HG03439 (cell line): ENCODE results near the gene PIEZO2.

Experiments
- ATAC-seq: cut with Tn5 transposase; IDR thresholded peaks from one replicate; pipeline ENCODE4 v1.9.1; 2021; ENCODE audit warnings: mild to moderate bottlenecking, moderate library complexity; ENCODE audit not compliant: unreplicated experiment

The PIEZO2 gene

GRCh38 chr18:11071300-11071699 is 78.1 kb downstream of the PIEZO2 start:
- no peak for ATAC-seq

- ATAC-seq = no peak
These were observed 78.8 kb downstream of the PIEZO2 start for GRCh38 chr18:11070593-11070992.

- ATAC-seq = no peak
These were observed 83.3 kb downstream of the PIEZO2 start for GRCh38 chr18:11066038-11066437.

- ATAC-seq = no peak
These were observed 84.5 kb downstream of the PIEZO2 start for GRCh38 chr18:11064727-11065460.

GRCh38 chr18:11064106-11064505 is 85.3 kb downstream of the PIEZO2 start:
- ATAC-seq = no peak

- ATAC-seq = no peak
These were observed 93.6 kb downstream of the PIEZO2 start for GRCh38 chr18:11055721-11056120.

- ATAC-seq = no peak
These were observed 94.9 kb downstream of the PIEZO2 start for GRCh38 chr18:11054497-11054896.

- no peak for ATAC-seq
These were observed 96.1 kb downstream of the PIEZO2 start for GRCh38 chr18:11053293-11053692.

GRCh38 chr18:11052800-11053199 is 96.6 kb downstream of the PIEZO2 start:
- ATAC-seq = no peak

- no peak for ATAC-seq
These were observed 97.9 kb downstream of the PIEZO2 start for GRCh38 chr18:11051462-11051861.

GRCh38 chr18:11050966-11051365 is 98.4 kb downstream of the PIEZO2 start:
- ATAC-seq = no peak

- ATAC-seq = no peak
These were observed 101.6 kb downstream of the PIEZO2 start for GRCh38 chr18:11047817-11048216.

- no peak for ATAC-seq
These were observed 102.2 kb downstream of the PIEZO2 start for GRCh38 chr18:11047156-11047555.

GRCh38 chr18:11046140-11046539 is 103.2 kb downstream of the PIEZO2 start:
- no peak for ATAC-seq

GRCh38 chr18:11043694-11044093 is 105.7 kb downstream of the PIEZO2 start:
- ATAC-seq = no peak

- ATAC-seq = no peak
These were observed 107.1 kb downstream of the PIEZO2 start for GRCh38 chr18:11042247-11042646.

GRCh38 chr18:11040823-11041656 is 108.3 kb downstream of the PIEZO2 start:
- no peak for ATAC-seq

GRCh38 chr18:11040359-11040758 is 109.0 kb downstream of the PIEZO2 start:
- no peak for ATAC-seq

- ATAC-seq = no peak
These were observed 111.7 kb downstream of the PIEZO2 start for GRCh38 chr18:11037533-11038240.

- ATAC-seq = no peak
These were observed 113.4 kb downstream of the PIEZO2 start for GRCh38 chr18:11035814-11036495.

GRCh38 chr18:11035376-11035775 is 114.0 kb downstream of the PIEZO2 start:
- no peak for ATAC-seq
